ENCODE measurements around the gene SNTA1.
"Not testable (repeated sequence)": the region's sequence is repeated elsewhere in the genome, so short reads cannot be mapped to it uniquely, and the experiment has no call there.

Gene SNTA1

GRCh38 chr20:33465481-33466302 lies 22.1 kb upstream of the SNTA1 start:
- no peak for DNase-seq

- not testable (repeated sequence) for DNase-seq
Measured at GRCh38 chr20:33464759-33465158, 21.2 kb upstream of the SNTA1 start.

GRCh38 chr20:33463332-33464101 lies 20.0 kb upstream of the SNTA1 start:
- DNase-seq, result no peak

GRCh38 chr20:33460711-33461110 lies 17.1 kb upstream of the SNTA1 start:
- DNase-seq, result no peak

- no peak for DNase-seq
Measured at GRCh38 chr20:33459599-33459998, 16.0 kb upstream of the SNTA1 start.

- DNase-seq, result not testable (repeated sequence)
Measured at GRCh38 chr20:33456916-33457642, 13.5 kb upstream of the SNTA1 start.

GRCh38 chr20:33450867-33451266 lies 7.3 kb upstream of the SNTA1 start:
- no peak for DNase-seq

- no peak for DNase-seq
Measured at GRCh38 chr20:33445881-33446625, 2.5 kb upstream of the SNTA1 start.

GRCh38 chr20:33444797-33445560 lies 1.4 kb upstream of the SNTA1 start:
- DNase-seq, result no peak

- no peak for DNase-seq
Measured at GRCh38 chr20:33443006-33443511, 504 bp downstream of the SNTA1 start.

- no peak for DNase-seq
Measured at GRCh38 chr20:33442136-33443005, 1.2 kb downstream of the SNTA1 start.

GRCh38 chr20:33441142-33441955 lies 2.2 kb downstream of the SNTA1 start:
- no peak for DNase-seq

- DNase-seq, result not testable (repeated sequence)
Measured at GRCh38 chr20:33440562-33440961, 3.0 kb downstream of the SNTA1 start.

GRCh38 chr20:33438481-33438880 lies 5.1 kb downstream of the SNTA1 start:
- DNase-seq, result no peak

GRCh38 chr20:33437141-33437911 lies 6.2 kb downstream of the SNTA1 start:
- no peak for DNase-seq

GRCh38 chr20:33434434-33434833 lies 9.1 kb downstream of the SNTA1 start:
- no peak for DNase-seq

GRCh38 chr20:33433465-33434234 lies 9.9 kb downstream of the SNTA1 start:
- DNase-seq, result no peak

GRCh38 chr20:33431797-33432381 lies 11.7 kb downstream of the SNTA1 start:
- no peak for DNase-seq
